ENCODE data around the gene DEFB112.

Gene DEFB112, protein sequence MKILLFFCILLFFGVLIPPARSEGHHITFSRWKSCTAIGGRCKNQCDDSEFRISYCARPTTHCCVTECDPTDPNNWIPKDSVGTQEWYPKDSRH

DNA sequence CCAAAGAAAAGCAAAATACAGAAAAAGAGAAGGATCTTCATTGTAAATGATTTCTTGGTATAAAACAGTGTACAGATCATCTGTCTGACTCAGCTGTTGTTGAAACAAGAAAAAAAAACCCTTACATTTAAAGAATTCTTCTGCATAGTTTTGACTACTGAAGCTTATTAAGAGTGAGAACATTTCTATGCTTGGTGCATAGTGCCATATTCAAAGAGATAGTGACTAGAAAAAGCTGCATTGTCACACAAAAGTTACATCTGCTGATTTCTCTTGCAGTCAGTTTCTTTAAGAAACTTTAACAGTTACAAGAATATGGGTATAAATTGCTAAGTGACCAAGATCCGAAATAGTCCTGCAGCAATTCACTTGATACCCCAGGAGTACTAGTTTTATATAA, at the start of gene DEFB112:
DEFB112 (minus strand) TSS at position 101 of the 400 bp plus-strand sequence; CDS start at position 41, 60 bp downstream.
- no peaks in the 10 kb centered on the region for H3K79me2 ChIP-seq (ENCODE audit: control insufficient read depth, insufficient read depth, low read length, unreplicated experiment)
- H3K36me3 ChIP-seq (ENCODE audit: insufficient read depth, low read length): no peaks in the 10 kb centered on the region
- no peak within 1 kb of the TSS for H3K4me3 ChIP-seq (ENCODE audit: low read depth, low read length)
- H3K4me1 ChIP-seq (ENCODE audit: control insufficient read depth, insufficient read depth, low read length, unreplicated experiment): no peaks in the 10 kb centered on the region
- H3K27ac ChIP-seq (ENCODE audit: low read depth, low read length): no peak within 1 kb of the TSS
- no peaks in the 10 kb centered on the region for H3K27me3 ChIP-seq (ENCODE audit: insufficient read depth, low read length)
- no peak within 1 kb of the TSS for H2AFZ ChIP-seq (ENCODE audit: low read length, unreplicated experiment)

DNA sequence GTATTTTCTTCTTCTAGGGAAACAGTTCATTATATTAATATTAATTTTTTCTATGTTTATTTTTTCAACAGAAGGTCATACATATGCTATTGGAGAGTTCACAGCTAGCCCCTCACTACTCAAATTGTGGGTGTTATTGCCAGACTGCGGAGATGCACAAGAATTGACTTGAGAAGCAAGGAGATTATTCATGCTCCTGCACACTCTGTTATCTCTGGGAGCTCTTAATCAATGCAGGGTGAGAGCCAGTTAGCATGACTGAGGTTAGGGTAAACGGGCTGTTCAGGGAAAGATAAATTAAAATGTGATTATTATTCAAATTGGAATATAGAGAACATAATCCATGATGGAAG, 48.9 kb upstream of the DEFB112 start:
- Histone ChIP-seq H3K27ac (ENCODE audit: low read depth, low read length) (no peak overlapping the region), H3K36me3 (ENCODE audit: insufficient read depth, low read length) (no peaks in the 10 kb centered on the region), H3K4me3 (ENCODE audit: low read depth, low read length) (no peak overlapping the region), H3K27me3 (ENCODE audit: insufficient read depth, low read length) (no peaks in the 10 kb centered on the region), H2AFZ (ENCODE audit: low read length, unreplicated experiment) (no peak overlapping the region), H3K79me2 (ENCODE audit: control insufficient read depth, insufficient read depth, low read length, unreplicated experiment) (no peaks in the 10 kb centered on the region), H3K4me1 (ENCODE audit: control insufficient read depth, insufficient read depth, low read length, unreplicated experiment) (no peaks in the 10 kb centered on the region)

DNA sequence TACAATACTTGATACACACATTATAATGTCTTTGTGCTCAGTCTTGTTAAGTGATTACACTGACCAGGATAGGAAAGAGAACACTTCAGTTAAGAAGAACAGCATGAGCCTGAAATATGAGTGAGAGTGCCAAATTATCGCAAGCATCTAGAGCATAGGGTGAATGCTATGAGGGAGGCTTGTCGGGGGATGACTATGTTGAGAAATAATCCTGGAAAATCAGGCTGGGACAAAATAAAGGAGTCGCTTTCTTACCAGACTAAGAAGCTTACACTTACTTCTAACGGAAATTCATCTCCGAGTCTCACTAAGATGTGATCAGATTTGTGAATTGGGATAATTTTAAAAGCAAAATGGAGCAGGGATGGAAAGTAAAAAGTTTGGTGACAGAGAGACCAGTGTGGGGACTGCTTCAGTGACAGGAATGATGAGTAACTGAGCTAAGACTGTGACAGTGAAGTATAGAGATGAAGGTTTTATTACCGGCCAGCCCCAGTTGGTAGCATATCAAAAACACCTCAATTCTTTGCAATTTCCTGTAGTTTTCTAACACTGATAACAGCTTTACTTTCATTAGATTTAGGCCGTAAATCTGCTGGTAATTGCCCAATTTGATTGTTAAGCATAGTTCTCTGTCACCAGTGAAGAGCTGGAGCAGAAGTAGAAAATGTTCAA, 48.4 kb upstream of the DEFB112 start:
- Histone ChIP-seq H3K4me1 (ENCODE audit: control insufficient read depth, insufficient read depth, low read length, unreplicated experiment) (no peaks in the 10 kb centered on the region), H3K4me3 (ENCODE audit: low read depth, low read length) (no peak overlapping the region), H2AFZ (ENCODE audit: low read length, unreplicated experiment) (no peak overlapping the region), H3K36me3 (ENCODE audit: insufficient read depth, low read length) (no peaks in the 10 kb centered on the region), H3K79me2 (ENCODE audit: control insufficient read depth, insufficient read depth, low read length, unreplicated experiment) (no peaks in the 10 kb centered on the region), H3K27ac (ENCODE audit: low read depth, low read length) (no peak overlapping the region), H3K27me3 (ENCODE audit: insufficient read depth, low read length) (no peaks in the 10 kb centered on the region)

DNA sequence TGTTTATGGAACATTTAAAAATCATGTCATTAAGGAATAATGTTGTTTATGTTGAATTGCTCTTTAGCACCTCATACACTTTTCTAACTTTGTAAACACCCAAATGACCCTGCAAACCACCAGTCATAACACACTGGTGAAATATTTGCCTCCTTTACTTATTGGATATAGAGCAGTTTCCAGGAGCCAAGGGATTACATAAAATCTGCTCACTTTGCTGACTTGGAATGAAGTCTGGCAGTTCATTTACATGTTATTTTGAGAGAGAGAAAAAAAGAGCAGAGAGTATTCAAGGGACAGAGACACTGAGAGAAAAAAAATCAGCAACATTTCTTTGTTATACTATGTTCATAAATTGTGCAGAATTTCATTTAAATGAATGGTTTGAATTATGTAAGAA, 46.6 kb upstream of the DEFB112 start:
- Histone ChIP-seq H3K27me3 (ENCODE audit: insufficient read depth, low read length) (no peaks in the 10 kb centered on the region), H3K79me2 (ENCODE audit: control insufficient read depth, insufficient read depth, low read length, unreplicated experiment) (no peaks in the 10 kb centered on the region), H2AFZ (ENCODE audit: low read length, unreplicated experiment) (no peak overlapping the region), H3K4me1 (ENCODE audit: control insufficient read depth, insufficient read depth, low read length, unreplicated experiment) (peaks cover 3% of the 10 kb centered on the region), H3K4me3 (ENCODE audit: low read depth, low read length) (no peak overlapping the region), H3K36me3 (ENCODE audit: insufficient read depth, low read length) (no peaks in the 10 kb centered on the region), H3K27ac (ENCODE audit: low read depth, low read length) (no peak overlapping the region)

DNA sequence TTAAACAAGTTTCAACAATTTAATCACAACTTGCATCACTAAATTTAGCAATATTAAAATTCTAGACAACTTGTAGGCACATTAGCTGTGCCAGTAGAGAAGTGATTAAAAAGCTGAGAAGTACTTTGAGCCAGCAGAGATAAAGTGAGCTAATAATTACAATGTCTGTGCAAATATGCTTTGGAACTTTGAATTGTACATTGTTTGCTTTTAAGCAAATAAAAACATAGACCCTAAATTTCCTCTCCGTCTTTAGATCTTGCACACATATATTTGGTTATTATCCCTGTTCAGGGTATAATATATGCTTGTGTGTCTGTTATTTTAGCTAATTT, 44.2 kb upstream of the DEFB112 start:
- Histone ChIP-seq H3K4me3 (ENCODE audit: low read depth, low read length) (no peak overlapping the region), H3K27me3 (ENCODE audit: insufficient read depth, low read length) (no peaks in the 10 kb centered on the region), H3K4me1 (ENCODE audit: control insufficient read depth, insufficient read depth, low read length, unreplicated experiment) (peaks cover 7% of the 10 kb centered on the region), H3K36me3 (ENCODE audit: insufficient read depth, low read length) (no peaks in the 10 kb centered on the region), H3K79me2 (ENCODE audit: control insufficient read depth, insufficient read depth, low read length, unreplicated experiment) (no peaks in the 10 kb centered on the region), H2AFZ (ENCODE audit: low read length, unreplicated experiment) (no peak overlapping the region), H3K27ac (ENCODE audit: low read depth, low read length) (no peak overlapping the region)

DNA sequence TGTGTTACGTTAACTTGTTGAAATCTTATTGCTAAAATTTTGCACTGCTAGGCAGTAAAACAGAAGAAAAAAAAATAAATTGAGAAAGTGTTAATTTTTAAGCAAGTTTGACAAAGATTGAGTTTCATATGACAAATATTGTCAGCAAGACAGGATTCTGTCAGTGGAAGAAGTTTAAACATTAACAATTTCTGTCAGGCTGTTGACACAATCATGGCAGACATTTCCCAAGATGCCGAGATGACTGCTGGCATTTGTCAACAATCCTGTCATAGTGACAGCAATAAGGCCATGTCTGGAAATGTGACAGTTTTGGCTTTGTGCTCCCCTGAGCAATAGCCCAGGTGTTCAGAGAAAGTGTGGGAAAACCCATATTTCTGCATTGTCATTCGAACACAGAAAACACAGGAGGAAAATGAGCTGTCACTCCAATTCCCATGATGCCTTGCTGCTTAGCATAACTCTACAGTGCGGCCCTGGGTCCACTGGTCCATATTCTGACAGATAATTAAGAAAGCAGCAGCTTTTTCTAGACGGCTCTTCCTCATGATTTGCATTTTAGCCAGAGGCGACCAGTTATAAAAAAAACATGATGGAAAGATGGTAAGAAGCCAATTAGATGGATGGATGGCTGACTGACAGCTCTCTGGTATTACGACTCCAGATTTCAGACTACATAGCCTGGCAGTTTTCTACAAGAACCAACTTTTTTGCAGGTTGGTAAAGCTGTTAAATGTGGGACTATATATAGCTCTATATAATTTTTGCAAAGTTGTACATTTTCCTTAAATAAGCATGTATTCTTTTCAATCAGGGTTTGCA, 43.6 kb upstream of the DEFB112 start:
- Histone ChIP-seq H3K27me3 (ENCODE audit: insufficient read depth, low read length) (no peaks in the 10 kb centered on the region), H2AFZ (ENCODE audit: low read length, unreplicated experiment) (no peak overlapping the region), H3K4me3 (ENCODE audit: low read depth, low read length) (no peak overlapping the region), H3K4me1 (ENCODE audit: control insufficient read depth, insufficient read depth, low read length, unreplicated experiment) (peaks cover 7% of the 10 kb centered on the region), H3K79me2 (ENCODE audit: control insufficient read depth, insufficient read depth, low read length, unreplicated experiment) (no peaks in the 10 kb centered on the region), H3K27ac (ENCODE audit: low read depth, low read length) (no peak overlapping the region), H3K36me3 (ENCODE audit: insufficient read depth, low read length) (no peaks in the 10 kb centered on the region)

DNA sequence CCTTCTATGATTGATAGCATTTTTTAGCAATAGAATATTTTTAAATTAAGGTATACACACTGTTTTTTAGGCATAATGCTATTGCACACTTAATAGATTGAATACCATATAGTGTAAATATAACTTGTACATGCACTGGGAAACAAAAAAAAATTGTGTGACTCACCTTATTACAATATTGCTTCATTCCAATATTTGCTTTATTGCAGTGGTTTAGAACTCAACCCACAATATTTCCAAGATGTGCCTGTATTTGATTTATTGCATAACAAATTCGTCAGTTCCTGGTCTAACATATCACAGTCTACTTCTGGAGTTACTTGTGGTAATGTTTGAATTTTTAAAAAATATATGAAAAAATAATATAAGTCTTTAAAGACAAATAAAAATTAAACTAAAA, 41.9 kb upstream of the DEFB112 start:
- Histone ChIP-seq H3K79me2 (ENCODE audit: control insufficient read depth, insufficient read depth, low read length, unreplicated experiment) (no peaks in the 10 kb centered on the region), H3K4me3 (ENCODE audit: low read depth, low read length) (no peak overlapping the region), H2AFZ (ENCODE audit: low read length, unreplicated experiment) (no peak overlapping the region), H3K4me1 (ENCODE audit: control insufficient read depth, insufficient read depth, low read length, unreplicated experiment) (peaks cover 18% of the 10 kb centered on the region), H3K27me3 (ENCODE audit: insufficient read depth, low read length) (no peaks in the 10 kb centered on the region), H3K36me3 (ENCODE audit: insufficient read depth, low read length) (no peaks in the 10 kb centered on the region), H3K27ac (ENCODE audit: low read depth, low read length) (no peak overlapping the region)

DNA sequence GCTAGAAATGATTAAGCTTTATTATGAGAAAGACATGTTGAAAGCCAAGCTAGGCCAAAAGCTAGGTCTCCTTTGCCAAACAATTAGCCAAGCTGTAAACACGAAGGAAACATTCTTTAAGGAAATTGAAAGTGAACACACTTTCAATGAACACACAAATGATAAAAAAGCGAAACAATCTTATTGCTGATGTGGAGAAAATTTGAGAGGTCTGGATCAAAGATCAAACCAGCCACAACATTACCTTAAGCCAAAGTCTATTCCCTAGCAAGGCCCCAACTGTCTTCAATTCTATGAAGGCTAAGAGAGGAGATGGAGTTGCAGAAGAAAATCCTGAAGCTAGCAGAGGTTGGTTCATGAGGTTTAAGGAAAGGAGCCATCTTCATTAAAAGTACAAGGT, 40.2 kb upstream of the DEFB112 start:
- Histone ChIP-seq H2AFZ (ENCODE audit: low read length, unreplicated experiment) (no peak overlapping the region), H3K4me3 (ENCODE audit: low read depth, low read length) (no peak overlapping the region), H3K79me2 (ENCODE audit: control insufficient read depth, insufficient read depth, low read length, unreplicated experiment) (no peaks in the 10 kb centered on the region), H3K36me3 (ENCODE audit: insufficient read depth, low read length) (no peaks in the 10 kb centered on the region), H3K27me3 (ENCODE audit: insufficient read depth, low read length) (no peaks in the 10 kb centered on the region), H3K27ac (ENCODE audit: low read depth, low read length) (no peak overlapping the region), H3K4me1 (ENCODE audit: control insufficient read depth, insufficient read depth, low read length, unreplicated experiment) (peaks cover 18% of the 10 kb centered on the region)

DNA sequence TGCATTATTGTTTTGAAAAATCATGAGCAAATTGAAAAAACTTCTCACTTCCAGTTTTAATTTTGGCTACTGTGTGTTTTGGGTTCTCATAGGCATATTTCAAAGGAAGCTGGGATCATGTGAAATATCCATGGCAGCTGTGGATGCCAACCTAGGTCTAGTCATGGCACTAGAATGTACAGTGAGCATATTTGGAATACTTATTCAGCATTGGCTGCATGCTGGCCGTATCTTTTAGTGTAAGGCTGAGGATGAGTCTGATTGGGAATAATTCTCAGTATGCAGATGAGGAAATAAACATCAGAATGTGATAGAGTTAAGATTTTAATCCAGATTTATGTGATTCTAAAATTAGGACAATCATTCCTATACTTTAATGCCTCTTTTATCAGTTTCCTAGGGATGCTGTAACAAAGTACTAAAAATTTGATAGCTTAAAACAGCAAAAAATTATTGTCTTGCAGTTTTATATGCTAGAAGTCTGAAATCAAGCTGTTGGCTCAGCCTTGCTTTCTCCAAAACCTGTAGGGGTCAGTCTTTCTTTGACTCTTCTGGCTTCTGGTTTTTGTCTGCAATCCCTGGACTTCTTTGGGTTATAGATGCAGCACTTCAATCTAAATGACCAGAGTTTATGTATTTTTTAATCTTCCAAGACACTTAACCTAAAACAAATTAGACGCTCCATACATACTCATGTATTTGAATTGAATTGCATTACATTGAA, 37.7 kb upstream of the DEFB112 start:
- Histone ChIP-seq H3K4me1 (ENCODE audit: control insufficient read depth, insufficient read depth, low read length, unreplicated experiment) (peaks cover 18% of the 10 kb centered on the region), H3K4me3 (ENCODE audit: low read depth, low read length) (no peak overlapping the region), H3K27ac (ENCODE audit: low read depth, low read length) (peak overlapping the region; percentile 36; the same call in 1 of the 2 replicates), H3K36me3 (ENCODE audit: insufficient read depth, low read length) (no peaks in the 10 kb centered on the region), H3K27me3 (ENCODE audit: insufficient read depth, low read length) (no peaks in the 10 kb centered on the region), H2AFZ (ENCODE audit: low read length, unreplicated experiment) (no peak overlapping the region), H3K79me2 (ENCODE audit: control insufficient read depth, insufficient read depth, low read length, unreplicated experiment) (no peaks in the 10 kb centered on the region)

DNA sequence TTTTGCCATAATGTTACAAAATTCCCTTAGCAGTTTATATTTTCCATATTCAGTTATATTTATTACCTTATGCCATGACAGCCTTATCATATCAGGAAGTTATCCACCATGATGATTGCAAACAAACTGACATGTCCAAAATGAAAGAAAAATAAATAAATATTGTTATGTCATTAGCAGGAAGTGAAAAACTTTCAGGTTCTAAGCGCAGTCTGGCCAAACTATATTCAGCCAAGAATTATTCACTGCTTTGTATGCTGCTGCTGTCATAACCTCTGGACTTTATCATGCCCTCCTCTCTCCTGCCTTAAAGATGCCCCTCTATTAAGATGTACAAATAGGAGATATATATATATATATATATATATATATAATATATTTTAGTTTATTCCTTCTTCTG, 27.7 kb upstream of the DEFB112 start:
- H3K4me1 ChIP-seq (ENCODE audit: control insufficient read depth, insufficient read depth, low read length, unreplicated experiment): no peaks in the 10 kb centered on the region
- no peaks in the 10 kb centered on the region for H3K36me3 ChIP-seq (ENCODE audit: insufficient read depth, low read length)
- H3K79me2 ChIP-seq (ENCODE audit: control insufficient read depth, insufficient read depth, low read length, unreplicated experiment): no peaks in the 10 kb centered on the region
- H3K27ac ChIP-seq (ENCODE audit: low read depth, low read length): no peak overlapping the region
- peaks cover 4% of the 10 kb centered on the region; the same call in 1 of the 2 replicates for H3K27me3 ChIP-seq (ENCODE audit: insufficient read depth, low read length)
- no peak overlapping the region for H3K4me3 ChIP-seq (ENCODE audit: low read depth, low read length)
- no peak overlapping the region for H2AFZ ChIP-seq (ENCODE audit: low read length, unreplicated experiment)

All from ACC112 (cell line).